ENCODE results near the gene YAP1. TPM values are rescaled to one million over a fixed set of nuclear protein-coding genes. Genes with fewer than 3 reads are reported as not detected.
A peak's percentile ranks its signal among the peaks of the same experiment; 100 is the strongest.

The YAP1 gene
- polyA plus RNA-seq, 3 donors, result not detected

DNA sequence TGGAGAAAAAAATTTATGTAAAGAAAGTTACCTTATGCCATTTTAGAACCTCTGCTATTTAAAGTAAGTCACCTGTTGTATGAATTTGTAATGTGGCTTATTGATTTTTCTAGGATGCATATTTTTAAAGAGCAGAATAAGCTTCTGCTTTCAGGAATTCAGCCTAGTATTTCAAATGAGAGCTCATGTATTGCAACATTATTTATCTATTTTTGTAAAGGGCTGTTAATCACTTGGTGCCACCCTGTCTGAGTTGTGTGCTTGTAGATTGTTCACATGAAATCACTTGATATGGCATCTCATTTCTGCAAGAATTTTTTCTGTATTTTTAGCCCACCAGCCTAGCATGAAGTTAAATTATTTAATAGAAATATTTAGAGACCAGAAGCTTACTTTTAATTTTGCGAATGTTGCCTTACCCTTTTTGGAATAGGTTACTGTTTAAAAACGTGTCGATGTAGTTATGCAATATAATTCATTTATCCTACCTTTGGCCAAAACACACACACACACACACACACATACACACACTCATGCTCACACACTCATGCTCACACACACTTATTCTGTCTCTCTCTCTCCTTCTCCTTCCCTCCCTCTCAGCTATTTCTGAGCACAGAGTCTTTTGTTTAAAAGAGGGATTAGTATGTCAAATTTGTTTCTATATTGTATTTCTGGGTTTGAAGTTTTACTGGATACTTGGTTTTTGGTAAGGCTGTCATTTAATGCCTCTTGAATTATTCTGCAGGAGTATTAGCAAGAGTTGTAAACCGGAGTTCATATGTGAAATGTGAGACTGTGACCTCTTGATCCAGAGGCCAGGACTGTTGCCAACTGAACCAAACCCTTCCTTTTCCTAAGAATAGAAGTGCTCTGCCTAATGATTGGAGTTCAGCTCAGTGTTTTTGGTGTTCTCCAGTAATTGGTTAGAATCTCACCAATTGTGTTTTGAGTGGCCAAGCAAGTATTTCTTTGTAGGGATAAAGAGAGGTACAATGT is 34.4 kb downstream of the YAP1 start:
- peaks cover 6 to 13% of the 10 kb centered on the region in 2 donors for H3K27me3 ChIP-seq (ENCODE audit: control insufficient read depth in 2 of 2, insufficient read depth in 2 of 2, low read length in 2 of 2)
- H3K9me3 ChIP-seq (replicated peaks in 1 of 2; ENCODE audit: control insufficient read depth in 1 of 2, insufficient read depth in 1 of 2, low read length in 2 of 2), result no peaks in the 10 kb centered on the region
- no peak overlapping the region for H3K4me2 ChIP-seq (replicated peaks; ENCODE audit: extremely low read depth, low read length, poor library complexity, severe bottlenecking)
- H3K9me3 Mint-ChIP-seq, result peaks cover 0 to 2% (median 0%) of the 10 kb centered on the region in 7 donors
- no peaks in the 10 kb centered on the region for H3K36me3 Mint-ChIP-seq
- H3K27ac ChIP-seq (ENCODE audit: low read depth in 1 of 2, low read length in 2 of 2), result no peak overlapping the region
- H3K4me1 ChIP-seq (ENCODE audit: control insufficient read depth in 1 of 2, insufficient read depth in 2 of 2, low read length in 2 of 2), result no peaks in the 10 kb centered on the region
- peaks cover 8 to 23% (median 10%) of the 10 kb centered on the region in 3 donors for H3K27me3 Mint-ChIP-seq (ENCODE audit: low read depth in 3 of 3)
- no peak for DNase-seq
- no peaks in the 10 kb centered on the region for H4K20me1 ChIP-seq (ENCODE audit: insufficient read depth, low read length)
- H3K9ac ChIP-seq (ENCODE audit: insufficient read depth, low read length, poor library complexity, severe bottlenecking), result no peak overlapping the region
- intact Hi-C loops (cut with micrococcal nuclease), result no loop called here
- H3K79me2 ChIP-seq (ENCODE audit: insufficient read depth, low read length), result no peaks in the 10 kb centered on the region
- peak overlapping the region in 1 of 2 donors; percentile 30 for H3K4me3 Mint-ChIP-seq
- H3K4me3 ChIP-seq (replicated peaks in 1 of 3; ENCODE audit: low read depth in 2 of 3, low read length in 3 of 3), result no peak overlapping the region
- H3K27ac Mint-ChIP-seq, result no peak overlapping the region
- no peaks in the 10 kb centered on the region for H3K36me3 ChIP-seq (replicated peaks in 1 of 2; ENCODE audit: control insufficient read depth in 1 of 2, insufficient read depth in 2 of 2, low read length in 2 of 2)
- no CpG with 5 or more reads among the region's 4 CpGs for WGBS (ENCODE audit: insufficient coverage)
- TF ChIP-seq CTCF (IDR thresholded peaks at IDR 0.05), result no peak
- no peaks in the 10 kb centered on the region for H3K4me1 Mint-ChIP-seq
- H2AFZ ChIP-seq (ENCODE audit: insufficient read depth, low read depth, low read length, poor library complexity, severe bottlenecking), result no peak overlapping the region

DNA sequence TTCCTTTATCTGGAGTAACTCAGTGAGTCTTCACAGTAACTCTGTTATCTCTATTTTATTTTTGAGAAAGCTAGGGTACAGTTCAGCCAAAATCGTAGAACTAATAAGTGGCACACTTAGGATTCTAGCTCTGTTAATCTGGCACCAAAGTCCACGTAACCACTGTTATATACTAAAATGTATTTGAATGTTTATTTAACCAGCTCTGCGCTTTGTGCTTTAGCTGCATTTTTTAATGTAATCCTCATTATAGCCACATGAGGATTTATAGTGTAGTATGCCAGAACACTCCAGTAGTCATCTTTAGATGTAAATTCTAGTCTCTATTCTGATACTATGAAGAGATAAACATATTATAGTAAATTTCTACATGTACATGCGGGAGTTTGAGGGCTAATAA is 36.8 kb downstream of the YAP1 start:
- H3K9ac ChIP-seq (ENCODE audit: insufficient read depth, low read length, poor library complexity, severe bottlenecking), result no peak overlapping the region
- no peak overlapping the region for H2AFZ ChIP-seq (ENCODE audit: insufficient read depth, low read depth, low read length, poor library complexity, severe bottlenecking)
- no peaks in the 10 kb centered on the region for H3K36me3 ChIP-seq (replicated peaks in 1 of 2; ENCODE audit: control insufficient read depth in 1 of 2, insufficient read depth in 2 of 2, low read length in 2 of 2)
- no peaks in the 10 kb centered on the region for H3K4me1 ChIP-seq (ENCODE audit: control insufficient read depth in 1 of 2, insufficient read depth in 2 of 2, low read length in 2 of 2)
- no peak for TF ChIP-seq CTCF (IDR thresholded peaks at IDR 0.05)
- intact Hi-C loops (cut with micrococcal nuclease), result no loop called here
- Mint-ChIP-seq H3K36me3 (no peaks in the 10 kb centered on the region), H3K4me3 (no peak overlapping the region), H3K27ac (no peak overlapping the region), H3K27me3 (ENCODE audit: low read depth in 3 of 3) (peaks cover 3 to 20% (median 8%) of the 10 kb centered on the region in 3 donors), H3K9me3 (peaks cover 0 to 2% (median 0%) of the 10 kb centered on the region in 7 donors), H3K4me1 (no peaks in the 10 kb centered on the region)
- no peak overlapping the region for H3K27ac ChIP-seq (ENCODE audit: low read depth in 1 of 2, low read length in 2 of 2)
- H3K27me3 ChIP-seq (ENCODE audit: control insufficient read depth in 2 of 2, insufficient read depth in 2 of 2, low read length in 2 of 2), result peaks cover 6 to 13% of the 10 kb centered on the region in 2 donors
- no peaks in the 10 kb centered on the region for H3K79me2 ChIP-seq (ENCODE audit: insufficient read depth, low read length)
- DNase-seq, result no peak
- no peak overlapping the region for H3K4me3 ChIP-seq (replicated peaks in 1 of 3; ENCODE audit: low read depth in 2 of 3, low read length in 3 of 3)
- no peak overlapping the region for H3K4me2 ChIP-seq (replicated peaks; ENCODE audit: extremely low read depth, low read length, poor library complexity, severe bottlenecking)
- H4K20me1 ChIP-seq (ENCODE audit: insufficient read depth, low read length), result no peaks in the 10 kb centered on the region
- H3K9me3 ChIP-seq (replicated peaks in 1 of 2; ENCODE audit: control insufficient read depth in 1 of 2, insufficient read depth in 1 of 2, low read length in 2 of 2), result no peaks in the 10 kb centered on the region
- WGBS (ENCODE audit: insufficient coverage), result no CpG with 5 or more reads among the region's 4 CpGs

All from CD14-positive monocyte (primary cell).